Naive thymus-derived CD4-positive, alpha-beta T cell (primary cell): ENCODE measurements around the gene JSRP1. TPM values are rescaled to one million over a fixed set of nuclear protein-coding genes. Genes with fewer than 3 reads are reported as not detected.

Experiments
- ATAC-seq: fragments of 150-1000 bp; cut with Tn5 transposase; 2 replicates; pipeline ENCODE4 v1.10.0; 2021; ENCODE audit warnings: mild to moderate bottlenecking, moderate library complexity
- CTCF ChIA-PET: fragments of 350-600 bp; sonication (Branson Sonifier 250); formaldehyde crosslinking; loops from one replicate; lab custom pipeline; 2021; ENCODE audit warnings: antibody characterized with exemption; lab: Charles Lee
- POLR2A ChIA-PET: fragments of 350-600 bp; sonication (Branson Sonifier 250); formaldehyde crosslinking; loops from one replicate; lab custom pipeline; 2021; ENCODE audit warnings: antibody characterized with exemption, inconsistent platforms; lab: Charles Lee
- DNase-seq, 9 donors: peaks; one replicate each; pipeline versions ENCODE4 v3.0.0 to v3.0.0-alpha.2; 2020 to 2022; ENCODE audit warnings: mixed read lengths in 1 of 9
- H3K27ac ChIP-seq: one replicate; pipeline ENCODE4 v1.7.0; 2013; ENCODE audit warnings: mild to moderate bottlenecking, low read depth, low read length, moderate library complexity
- H3K27me3 ChIP-seq, 2 donors: one replicate each; pipeline ENCODE4 v1.7.0; 2013; ENCODE audit warnings: low read length in 2 of 2, mild to moderate bottlenecking in 2 of 2, moderate library complexity in 2 of 2; ENCODE audit not compliant: control insufficient read depth in 2 of 2, insufficient read depth in 2 of 2
- H3K36me3 ChIP-seq, 3 experiments: 1 replicate in 2 of 3; 2 replicates in 1 of 3; pipeline ENCODE4 v1.7.0; 2013; ENCODE audit warnings: low read length in 3 of 3, mild to moderate bottlenecking in 3 of 3, moderate library complexity in 1 of 3; ENCODE audit not compliant: insufficient read depth in 3 of 3, control insufficient read depth in 2 of 3
- H3K4me1 ChIP-seq, 2 donors: one replicate each; pipeline ENCODE4 v1.7.0; 2013; ENCODE audit warnings: low read length in 2 of 2, mild to moderate bottlenecking in 2 of 2, moderate library complexity in 1 of 2; ENCODE audit not compliant: control insufficient read depth in 2 of 2, insufficient read depth in 2 of 2
- H3K4me3 ChIP-seq: 2 replicates; pipeline ENCODE4 v1.7.0; 2013; ENCODE audit warnings: mild to moderate bottlenecking, low read length
- H3K9me3 ChIP-seq, 3 experiments: 1 replicate in 2 of 3; 2 replicates in 1 of 3; pipeline ENCODE4 v1.7.0; 2013; ENCODE audit warnings: low read length in 3 of 3; ENCODE audit not compliant: control insufficient read depth in 2 of 3
- H3K27ac Mint-ChIP-seq, 9 donors: one replicate each; pipeline ENCODE4 v1.8.0; 2020 to 2022; ENCODE audit warnings: mixed read lengths in 9 of 9, mild to moderate bottlenecking in 8 of 9, moderate library complexity in 5 of 9, inconsistent platforms in 2 of 9
- H3K27me3 Mint-ChIP-seq, 5 donors: one replicate each; pipeline ENCODE4 v1.8.0; 2021 to 2022; ENCODE audit warnings: mixed read lengths in 5 of 5, mild to moderate bottlenecking in 1 of 5
- H3K36me3 Mint-ChIP-seq, 5 donors: one replicate each; pipeline ENCODE4 v1.8.0; 2020 to 2022; ENCODE audit warnings: mixed read lengths in 5 of 5, mild to moderate bottlenecking in 3 of 5, inconsistent platforms in 1 of 5
- H3K4me1 Mint-ChIP-seq, 7 donors: one replicate each; pipeline ENCODE4 v1.8.0; 2020 to 2022; ENCODE audit warnings: mixed read lengths in 7 of 7, mild to moderate bottlenecking in 3 of 7, inconsistent platforms in 1 of 7
- H3K4me3 Mint-ChIP-seq, 10 donors: one replicate each; pipeline ENCODE4 v1.8.0; 2020 to 2022; ENCODE audit warnings: mild to moderate bottlenecking in 10 of 10, mixed read lengths in 10 of 10, moderate library complexity in 6 of 10, inconsistent platforms in 2 of 10
- H3K9me3 Mint-ChIP-seq, 11 donors: one replicate each; pipeline ENCODE4 v1.8.0; 2020 to 2022; ENCODE audit warnings: mixed read lengths in 11 of 11, mild to moderate bottlenecking in 4 of 11, inconsistent platforms in 1 of 11, moderate library complexity in 1 of 11
- intact Hi-C, 2 donors: fragments of 100-400 bp; cut with micrococcal nuclease; formaldehyde crosslinking; loops; one replicate each; pipeline ENCODE4 v1.15.1; 2023
- polyA plus RNA-seq, 2 donors: library from polyadenylated mRNA; unstranded; fragments of 300-500 nt; fragmentation: Illumina TruSeq; gene quantifications; one replicate each; pipeline ENCODE4 v1.2.3, GENCODE V29; 2021
- total RNA-seq, 6 experiments: library from RNA in 5 of 6; stranded (reverse) in 5 of 6; gene quantifications; 1 replicate in 5 of 6; 2 replicates in 1 of 6; pipeline ENCODE4 v1.2.3 and lab custom pipeline; 2021 to 2026

JSRP1 gene
- total and polyA plus RNA-seq, 7 experiments from 2014 or later = 0.24 to 0.54 (median 0.34) TPM; not detected in 3

DNA sequence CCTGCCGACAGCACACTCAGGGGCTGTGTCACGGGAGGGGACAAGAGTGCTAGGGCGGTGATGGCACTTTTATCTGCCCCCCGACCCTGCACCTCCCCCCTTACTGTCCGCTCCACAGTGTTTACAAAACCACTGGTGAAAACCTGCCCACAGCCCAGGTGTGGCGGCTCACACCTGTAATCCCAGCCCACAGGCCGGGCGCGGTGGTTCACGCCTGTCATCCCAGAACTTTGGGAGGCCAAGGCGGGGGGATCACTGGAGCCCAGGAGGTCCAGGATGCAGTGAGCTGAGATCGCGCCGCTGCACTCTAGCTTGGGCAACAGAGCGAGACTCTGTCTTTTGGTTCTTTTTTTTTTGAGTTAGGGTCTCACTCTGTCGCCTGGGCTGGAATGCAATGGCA is 39.9 kb upstream of the JSRP1 start:
- Mint-ChIP-seq H3K4me3 (no peak overlapping the region), H3K36me3 (peaks cover 3 to 13% (median 5%) of the 10 kb centered on the region in 5 donors), H3K9me3 (no peaks in the 10 kb centered on the region), H3K4me1 (peaks cover 7 to 23% (median 12%) of the 10 kb centered on the region in 7 donors), H3K27me3 (peaks cover 0 to 4% (median 0%) of the 10 kb centered on the region in 5 donors), H3K27ac (peak overlapping the region in 1 of 9 donors; percentile 26)
- CTCF ChIA-PET = no interaction called here
- DNase-seq (no peak), ATAC-seq (no peak)
- Histone ChIP-seq H3K9me3 (no peaks in the 10 kb centered on the region), H3K36me3 (peaks cover 0 to 3% (median 0%) of the 10 kb centered on the region in 3 experiments), H3K27me3 (no peaks in the 10 kb centered on the region), H3K4me3 (no peak overlapping the region), H3K4me1 (peaks cover 1 to 3% of the 10 kb centered on the region in 2 donors), H3K27ac (no peak overlapping the region)
- POLR2A ChIA-PET = no interaction called here
- intact Hi-C loops = no loop called here

DNA sequence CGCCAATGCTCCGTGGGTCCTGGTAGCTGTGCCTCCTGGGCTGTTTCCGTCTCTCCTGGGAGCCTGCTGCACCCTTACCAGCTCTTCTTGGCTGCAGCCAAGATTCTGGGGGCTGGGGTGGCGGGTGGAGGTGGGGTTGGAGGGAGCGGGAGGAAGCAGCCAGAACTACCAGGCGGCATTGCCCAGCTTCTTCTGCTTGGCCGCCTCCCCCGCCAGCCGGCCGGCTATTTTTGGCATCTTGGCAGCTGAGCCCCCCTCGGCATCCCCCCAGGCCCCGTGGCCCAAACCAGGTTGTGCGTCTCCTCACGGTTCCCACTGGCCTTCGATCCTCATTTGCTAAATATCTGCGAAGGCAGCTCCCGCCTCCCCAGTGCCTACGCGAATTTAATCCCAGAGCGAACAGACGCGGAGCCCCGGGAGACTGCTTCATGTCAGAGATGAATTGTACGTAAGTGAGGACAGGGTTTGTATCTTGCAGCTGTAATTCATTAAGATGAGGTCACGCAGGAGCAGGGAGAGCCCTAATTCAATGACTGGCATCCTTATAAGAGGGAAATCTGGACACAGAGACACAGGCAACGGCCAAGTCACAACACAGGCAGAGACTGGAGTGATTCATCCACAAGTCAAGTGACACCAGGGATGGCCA is 38.6 kb upstream of the JSRP1 start:
- no peaks in the 10 kb centered on the region for H3K9me3 Mint-ChIP-seq
- Histone ChIP-seq H3K36me3 (peaks cover 0 to 3% (median 0%) of the 10 kb centered on the region in 3 experiments), H3K4me3 (no peak overlapping the region), H3K9me3 (no peaks in the 10 kb centered on the region), H3K27me3 (no peaks in the 10 kb centered on the region), H3K27ac (no peak overlapping the region), H3K4me1 (peaks cover 8 to 9% of the 10 kb centered on the region in 2 donors)
- no peaks in the 10 kb centered on the region for H3K27me3 Mint-ChIP-seq
- DNase-seq (no peak), ATAC-seq (no peak)
- H3K36me3 Mint-ChIP-seq = peaks cover 3 to 20% (median 5%) of the 10 kb centered on the region in 5 donors
- H3K4me3 Mint-ChIP-seq = peak overlapping the region in 1 of 10 donors; percentile 26
- POLR2A ChIA-PET = interaction anchor here (0.9 to 1.6 kb wide), 4 partner anchors 9 to 59 kb away, joined by 3 to 7 read pairs (median 4); no protein-coding TSS in a partner anchor
- peaks cover 7 to 24% (median 14%) of the 10 kb centered on the region in 7 donors for H3K4me1 Mint-ChIP-seq
- CTCF ChIA-PET = no interaction called here
- intact Hi-C loops = no loop called here
- peak overlapping the region in 4 of 9 donors; percentile 34 to 68 (median 50) for H3K27ac Mint-ChIP-seq

DNA sequence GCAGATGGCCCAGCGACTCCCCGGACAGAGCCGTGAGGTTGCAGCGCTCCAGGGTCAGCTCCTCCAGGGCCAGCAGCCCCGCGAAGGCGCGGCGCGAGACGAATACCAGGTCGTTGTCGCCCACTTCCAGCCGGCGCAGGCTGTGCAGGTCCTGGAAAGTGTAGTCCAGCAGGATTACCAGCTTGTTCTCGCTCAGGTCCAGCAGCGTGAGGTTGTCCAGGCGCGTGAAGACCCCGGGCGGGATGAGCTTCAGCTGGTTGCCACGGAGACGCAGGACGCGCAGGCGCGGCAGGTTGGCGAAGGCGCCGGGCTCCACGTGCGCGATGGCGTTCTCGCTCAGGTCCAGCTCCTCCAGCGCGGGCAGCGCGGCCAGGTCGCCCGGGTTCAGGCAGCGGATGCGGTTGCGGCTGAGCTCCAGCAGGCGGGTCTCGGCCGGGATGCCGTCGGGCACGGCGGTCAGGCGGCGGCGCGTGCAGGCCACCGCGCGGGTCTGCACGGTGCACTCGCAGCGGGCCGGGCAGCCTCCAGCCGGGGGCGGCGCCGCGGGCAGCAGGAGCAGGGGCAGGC is 35.1 kb upstream of the JSRP1 start:
- Mint-ChIP-seq H3K4me3 (peak overlapping the region in 9 of 10 donors; percentile 74 to 90 (median 83)), H3K27ac (peak overlapping the region in 1 of 9 donors; percentile 78), H3K27me3 (no peaks in the 10 kb centered on the region), H3K9me3 (peaks cover 0 to 2% (median 0%) of the 10 kb centered on the region in 11 donors), H3K36me3 (peaks cover 3 to 23% (median 5%) of the 10 kb centered on the region in 5 donors), H3K4me1 (peaks cover 22 to 42% (median 31%) of the 10 kb centered on the region in 7 donors)
- intact Hi-C loops = no loop called here
- H3K9me3 ChIP-seq = no peaks in the 10 kb centered on the region
- CTCF ChIA-PET = interaction anchor here (1.0 kb wide), 1 partner anchor 11 kb away, joined by 3 read pairs; no protein-coding TSS in a partner anchor
- DNase-seq (no peak), ATAC-seq (no peak)
- H3K27me3 ChIP-seq = no peaks in the 10 kb centered on the region
- POLR2A ChIA-PET = interaction anchor here (0.6 to 2.2 kb wide), 10 partner anchors 9 to 137 kb away, joined by 3 to 14 read pairs (median 4); partner anchors contain the start of genes LSM7, PEAK3 and SPPL2B
- peak overlapping the region; percentile 74 for H3K4me3 ChIP-seq
- H3K27ac ChIP-seq = peak overlapping the region; percentile 59
- H3K36me3 ChIP-seq = peaks cover 0 to 3% (median 0%) of the 10 kb centered on the region in 3 experiments
- H3K4me1 ChIP-seq = peaks cover 15 to 19% of the 10 kb centered on the region in 2 donors

DNA sequence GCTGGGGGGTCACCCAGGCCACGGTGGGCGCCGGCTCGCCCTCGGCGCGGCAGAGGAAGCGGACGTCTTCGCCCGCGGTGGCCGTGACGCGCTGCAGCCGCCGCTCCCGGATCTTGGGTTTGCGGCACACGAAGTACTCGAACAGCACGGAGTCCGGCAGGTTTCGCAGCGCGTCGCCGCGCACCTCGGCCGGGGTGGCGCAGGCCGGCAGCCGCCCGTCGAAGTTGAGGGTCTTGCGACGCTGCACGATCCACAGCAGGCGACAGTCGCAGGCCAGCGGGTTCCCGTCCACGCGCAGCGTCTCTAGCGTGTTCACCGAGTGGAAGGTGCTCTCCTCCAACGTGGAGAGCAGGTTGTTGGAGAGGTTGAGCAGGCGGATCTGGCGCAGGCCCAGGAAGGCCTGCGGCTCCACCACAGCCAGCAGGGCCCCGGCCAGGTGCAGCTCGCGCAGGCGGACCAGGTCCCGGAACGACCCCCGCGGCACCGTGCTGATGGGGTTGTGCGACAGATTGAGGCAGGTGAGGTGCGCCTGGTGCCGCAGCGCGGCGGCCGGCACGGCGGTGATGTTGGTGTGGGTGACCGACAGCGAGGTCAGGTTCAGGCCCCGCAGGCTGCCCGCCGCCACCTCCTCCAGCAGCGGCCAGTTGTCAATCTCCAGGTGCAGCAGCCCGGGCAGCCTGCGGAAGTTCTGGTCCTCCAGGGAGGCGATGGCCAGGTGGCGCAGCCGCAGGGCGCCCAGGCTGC is 34.4 kb upstream of the JSRP1 start:
- Mint-ChIP-seq H3K36me3 (peaks cover 3 to 23% (median 5%) of the 10 kb centered on the region in 5 donors), H3K27ac (peak overlapping the region in 8 of 9 donors; percentile 20 to 93 (median 69)), H3K4me1 (peaks cover 22 to 42% (median 31%) of the 10 kb centered on the region in 7 donors), H3K9me3 (peaks cover 0 to 2% (median 0%) of the 10 kb centered on the region in 11 donors), H3K27me3 (no peaks in the 10 kb centered on the region), H3K4me3 (peak overlapping the region; percentile 74 to 90 (median 82))
- H3K27me3 ChIP-seq = no peaks in the 10 kb centered on the region
- H3K4me1 ChIP-seq = peaks cover 15 to 19% of the 10 kb centered on the region in 2 donors
- peak overlapping the region; percentile 59 for H3K27ac ChIP-seq
- H3K4me3 ChIP-seq = peak overlapping the region; percentile 74
- peaks cover 0 to 3% (median 0%) of the 10 kb centered on the region in 3 experiments for H3K36me3 ChIP-seq
- ChIA-PET CTCF (interaction anchor here (1.0 kb wide), 1 partner anchor 11 kb away, joined by 3 read pairs; no protein-coding TSS in a partner anchor), POLR2A (interaction anchor here (0.6 to 2.2 kb wide), 8 partner anchors 8 to 41 kb away, joined by 3 to 14 read pairs (median 5); partner anchors contain the start of genes LSM7, PEAK3 and SPPL2B)
- ATAC-seq (peak; percentile 10), DNase-seq (peak in 6 of 9 donors; percentile 43 to 52 (median 46))
- no peaks in the 10 kb centered on the region for H3K9me3 ChIP-seq
- intact Hi-C loops = loop anchor here in 1 of 2 donors (1.0 kb wide), 1 partner anchor 54 kb away; the partner anchor contains the start of genes PLEKHJ1 and SF3A2

DNA sequence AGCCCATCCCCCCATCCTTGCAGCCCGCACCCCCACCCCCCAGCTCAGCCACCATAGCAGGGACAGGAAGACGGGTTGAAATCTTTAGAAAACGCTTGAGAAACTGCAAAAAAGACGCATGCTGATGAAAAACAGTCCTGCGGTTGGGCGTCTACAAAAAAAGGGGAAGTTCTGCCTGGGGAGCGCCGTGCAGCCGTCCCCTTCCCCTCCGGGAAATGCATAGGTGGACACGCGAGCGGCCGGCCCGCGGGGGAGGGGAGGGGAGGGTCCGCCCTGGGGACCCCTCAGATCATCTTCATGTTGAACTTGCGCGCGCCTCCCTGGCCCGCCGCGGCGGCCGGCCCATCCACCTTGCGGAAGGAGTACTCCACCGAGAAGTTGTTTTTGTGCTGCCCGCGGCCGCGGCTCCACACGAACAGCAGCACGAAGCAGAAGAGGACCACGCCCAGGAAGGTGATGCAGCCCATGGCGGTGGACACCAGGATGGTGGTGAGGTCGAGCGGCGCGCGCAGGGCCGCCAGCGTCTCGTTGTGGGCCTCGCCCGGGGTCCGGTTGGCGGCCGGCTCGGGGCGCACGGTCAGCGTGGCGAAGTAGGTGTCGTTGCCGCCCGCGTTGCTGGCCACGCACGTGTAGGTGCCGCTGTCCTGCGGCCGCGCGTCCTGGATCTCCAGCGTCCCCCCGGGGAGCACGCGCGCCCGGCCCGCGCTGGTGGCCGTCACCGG is 33.7 kb upstream of the JSRP1 start:
- peak overlapping the region; percentile 74 for H3K4me3 ChIP-seq
- H3K9me3 Mint-ChIP-seq = peaks cover 0 to 2% (median 0%) of the 10 kb centered on the region in 11 donors
- peak overlapping the region; percentile 88 to 98 (median 92) for H3K27ac Mint-ChIP-seq
- peaks cover 22 to 42% (median 31%) of the 10 kb centered on the region in 7 donors for H3K4me1 Mint-ChIP-seq
- no peaks in the 10 kb centered on the region for H3K27me3 ChIP-seq
- peaks cover 0 to 3% (median 0%) of the 10 kb centered on the region in 3 experiments for H3K36me3 ChIP-seq
- DNase-seq = peak; percentile 54 to 77 (median 66)
- no peaks in the 10 kb centered on the region for H3K27me3 Mint-ChIP-seq
- ATAC-seq = peak; percentile 77
- ChIA-PET POLR2A (interaction anchor here (0.7 to 2.7 kb wide), 16 partner anchors 9 to 328 kb away, joined by 3 to 18 read pairs (median 6); no protein-coding TSS in a partner anchor), CTCF (interaction anchor here (0.6 to 3.1 kb wide), 5 partner anchors 16 to 162 kb away, joined by 3 to 15 read pairs (median 3); no protein-coding TSS in a partner anchor)
- H3K4me3 Mint-ChIP-seq = peak overlapping the region; percentile 87 to 96 (median 91)
- H3K4me1 ChIP-seq = peaks cover 15 to 19% of the 10 kb centered on the region in 2 donors
- intact Hi-C loops = loop anchor here (1.0 to 2.0 kb wide), 4 partner anchors 15 to 54 kb away; partner anchors contain the start of genes LSM7 (in 1 of the 2), PLEKHJ1 (in 1 of the 2), SF3A2 (in 1 of the 2) and SPPL2B (in 1 of the 2)
- peaks cover under 1 to 21% (median 4%) of the 10 kb centered on the region in 5 donors for H3K36me3 Mint-ChIP-seq
- H3K9me3 ChIP-seq = no peaks in the 10 kb centered on the region
- peak overlapping the region; percentile 59 for H3K27ac ChIP-seq
